ENCODE data around the gene TCEANC. TPM values are rescaled to one million over a fixed set of nuclear protein-coding genes. Genes with fewer than 3 reads are reported as not detected.

The TCEANC gene
- total and polyA plus RNA-seq, 2 donors from 2014 or later: 2.6 to 5.3 TPM

DNA sequence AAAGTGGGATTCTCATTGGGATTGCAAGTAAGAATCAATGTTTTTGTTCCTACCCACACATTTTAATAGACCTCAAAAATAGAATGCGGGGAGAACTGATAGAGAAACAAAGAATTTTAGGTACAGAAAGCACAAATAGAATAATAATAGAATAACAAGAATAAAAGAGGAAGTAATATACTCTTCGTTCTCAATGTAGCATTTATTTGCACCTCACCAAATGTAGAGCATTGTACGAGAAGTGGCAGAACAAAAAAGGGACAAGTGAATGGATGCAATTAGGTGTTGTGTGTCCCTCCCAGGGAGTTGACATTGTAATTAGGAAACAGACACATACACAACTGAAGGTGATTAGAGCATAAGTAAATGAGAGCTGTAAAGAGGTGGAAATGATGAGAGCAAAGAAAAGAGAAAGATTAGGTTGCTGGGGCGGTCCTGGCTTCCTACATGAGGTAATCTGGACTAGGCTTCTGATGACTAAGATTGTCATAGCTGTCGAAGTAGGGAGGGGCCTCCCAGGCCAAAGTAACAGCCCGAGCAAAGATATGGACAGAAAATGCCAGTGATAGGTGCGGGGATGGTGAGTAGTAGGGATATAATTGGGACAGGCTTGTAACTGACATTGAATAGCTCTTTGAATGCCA is 46.4 kb downstream of the TCEANC start:
- H3K36me3 ChIP-seq (ENCODE audit: control insufficient read depth in 2 of 3, insufficient read depth in 3 of 3, low read length in 3 of 3): no peaks in the 10 kb centered on the region
- DNase-seq (no peak), FAIRE-seq (no peak)
- no peaks in the 10 kb centered on the region for H3K9me3 ChIP-seq (ENCODE audit: control insufficient read depth in 2 of 3, insufficient read depth in 1 of 3, low read length in 3 of 3)
- intact Hi-C loops (cut with DNase I): no loop called here
- TF ChIP-seq, protein P1, sequence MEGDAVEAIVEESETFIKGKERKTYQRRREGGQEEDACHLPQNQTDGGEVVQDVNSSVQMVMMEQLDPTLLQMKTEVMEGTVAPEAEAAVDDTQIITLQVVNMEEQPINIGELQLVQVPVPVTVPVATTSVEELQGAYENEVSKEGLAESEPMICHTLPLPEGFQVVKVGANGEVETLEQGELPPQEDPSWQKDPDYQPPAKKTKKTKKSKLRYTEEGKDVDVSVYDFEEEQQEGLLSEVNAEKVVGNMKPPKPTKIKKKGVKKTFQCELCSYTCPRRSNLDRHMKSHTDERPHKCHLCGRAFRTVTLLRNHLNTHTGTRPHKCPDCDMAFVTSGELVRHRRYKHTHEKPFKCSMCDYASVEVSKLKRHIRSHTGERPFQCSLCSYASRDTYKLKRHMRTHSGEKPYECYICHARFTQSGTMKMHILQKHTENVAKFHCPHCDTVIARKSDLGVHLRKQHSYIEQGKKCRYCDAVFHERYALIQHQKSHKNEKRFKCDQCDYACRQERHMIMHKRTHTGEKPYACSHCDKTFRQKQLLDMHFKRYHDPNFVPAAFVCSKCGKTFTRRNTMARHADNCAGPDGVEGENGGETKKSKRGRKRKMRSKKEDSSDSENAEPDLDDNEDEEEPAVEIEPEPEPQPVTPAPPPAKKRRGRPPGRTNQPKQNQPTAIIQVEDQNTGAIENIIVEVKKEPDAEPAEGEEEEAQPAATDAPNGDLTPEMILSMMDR (IDR thresholded peaks at IDR 0.05; ENCODE audit: borderline replicate concordance, extremely low read depth, insufficient read depth): no peak
- no peak overlapping the region for H3K9ac ChIP-seq (ENCODE audit: low read length in 3 of 3)
- no peak overlapping the region for H3K4me3 ChIP-seq (ENCODE audit: low read length in 3 of 3)
- no peak overlapping the region for H3K27ac ChIP-seq (ENCODE audit: low read depth in 2 of 2, low read length in 2 of 2)
- peaks cover 0 to 9% (median 9%) of the 10 kb centered on the region in 3 donors for H3K4me1 ChIP-seq (ENCODE audit: control insufficient read depth in 2 of 3, insufficient read depth in 2 of 3, low read depth in 1 of 3, low read length in 3 of 3)
- peaks cover 13% of the 10 kb centered on the region for H3K27me3 ChIP-seq (ENCODE audit: control insufficient read depth, insufficient read depth, low read length)

DNA sequence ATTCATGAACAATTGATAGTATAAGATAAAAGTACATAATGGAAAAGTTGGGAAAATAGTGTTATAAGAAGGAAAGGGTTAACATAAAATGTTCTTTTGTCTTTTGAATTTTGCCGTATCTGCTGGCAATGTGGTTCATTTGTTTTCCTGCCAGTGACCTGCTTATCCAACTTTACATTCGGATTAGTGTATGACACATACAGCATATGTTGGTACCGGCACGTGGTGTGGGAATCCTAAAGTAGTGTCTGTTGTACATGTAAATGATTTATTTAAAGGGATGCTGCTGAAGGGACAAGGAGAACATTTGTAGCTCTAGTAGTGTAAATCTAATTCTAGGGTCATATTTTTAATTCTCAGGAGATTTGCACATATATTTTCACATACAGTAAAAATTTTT is 47.4 kb downstream of the TCEANC start:
- no peaks in the 10 kb centered on the region for H3K36me3 ChIP-seq (ENCODE audit: control insufficient read depth in 2 of 3, insufficient read depth in 3 of 3, low read length in 3 of 3)
- peaks cover 0 to 5% (median 4%) of the 10 kb centered on the region in 3 donors for H3K4me1 ChIP-seq (ENCODE audit: control insufficient read depth in 2 of 3, insufficient read depth in 2 of 3, low read depth in 1 of 3, low read length in 3 of 3)
- H3K9me3 ChIP-seq (ENCODE audit: control insufficient read depth in 2 of 3, insufficient read depth in 1 of 3, low read length in 3 of 3): no peaks in the 10 kb centered on the region
- DNase-seq (no peak), FAIRE-seq (no peak)
- TF ChIP-seq, protein P1 (IDR thresholded peaks at IDR 0.05; ENCODE audit: borderline replicate concordance, extremely low read depth, insufficient read depth): no peak
- intact Hi-C loops (cut with DNase I): no loop called here
- no peak overlapping the region for H3K9ac ChIP-seq (ENCODE audit: low read length in 3 of 3)
- H3K4me3 ChIP-seq (ENCODE audit: low read length in 3 of 3): no peak overlapping the region
- H3K27ac ChIP-seq (ENCODE audit: low read depth in 2 of 2, low read length in 2 of 2): no peak overlapping the region
- peaks cover 12% of the 10 kb centered on the region for H3K27me3 ChIP-seq (ENCODE audit: control insufficient read depth, insufficient read depth, low read length)

DNA sequence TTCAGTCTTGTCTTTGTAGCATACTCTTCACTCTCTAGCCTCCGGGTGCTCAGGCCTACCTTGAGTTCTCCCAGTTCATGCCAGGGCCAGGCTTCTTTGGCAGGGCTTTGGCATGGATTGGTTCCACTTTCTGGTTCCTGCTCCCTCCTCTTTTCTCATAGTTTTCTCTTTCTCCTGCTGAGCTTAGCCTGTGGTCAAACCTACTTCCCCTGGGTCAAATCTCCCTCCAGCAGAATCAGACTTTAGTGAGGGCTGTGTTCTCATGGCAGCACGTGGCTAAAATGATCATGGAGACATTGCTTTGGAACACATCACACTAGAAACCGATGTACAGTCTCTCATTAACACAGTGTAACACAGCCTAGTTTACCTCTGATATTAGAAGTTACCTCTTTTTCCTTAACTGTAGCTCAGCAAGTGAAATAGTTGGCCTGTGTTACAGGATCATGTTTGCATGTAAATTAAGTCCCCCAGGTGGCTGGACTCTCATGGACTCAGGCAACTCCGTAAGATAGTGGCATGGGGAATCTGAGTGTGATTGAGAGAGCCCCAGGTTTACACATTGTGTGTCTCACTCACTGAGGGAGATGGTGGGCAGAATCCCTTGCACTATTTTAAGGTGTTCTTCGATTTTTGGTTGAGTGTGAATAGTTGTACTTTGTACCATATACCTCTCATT is 49.3 kb downstream of the TCEANC start:
- intact Hi-C loops (cut with DNase I): no loop called here
- FAIRE-seq: no peak

More for the DNA sequence above, 49.3 kb downstream of the TCEANC start:
- TF ChIP-seq, protein P1 (IDR thresholded peaks at IDR 0.05; ENCODE audit: borderline replicate concordance, extremely low read depth, insufficient read depth): no peak
- DNase-seq: no peak
- Histone ChIP-seq H3K27me3 (ENCODE audit: control insufficient read depth, insufficient read depth, low read length) (peaks cover 11% of the 10 kb centered on the region), H3K27ac (ENCODE audit: low read depth in 2 of 2, low read length in 2 of 2) (no peak overlapping the region), H3K4me3 (ENCODE audit: low read length in 3 of 3) (no peak overlapping the region), H3K4me1 (ENCODE audit: control insufficient read depth in 2 of 3, insufficient read depth in 2 of 3, low read depth in 1 of 3, low read length in 3 of 3) (peaks cover 0 to 5% (median 4%) of the 10 kb centered on the region in 3 donors), H3K9ac (ENCODE audit: low read length in 3 of 3) (no peak overlapping the region), H3K9me3 (ENCODE audit: control insufficient read depth in 2 of 3, insufficient read depth in 1 of 3, low read length in 3 of 3) (no peaks in the 10 kb centered on the region), H3K36me3 (ENCODE audit: control insufficient read depth in 2 of 3, insufficient read depth in 3 of 3, low read length in 3 of 3) (no peaks in the 10 kb centered on the region)

All from kidney (tissue), 14 donors.